ENCODE results near the gene GPATCH8. TPM values are rescaled to one million over a fixed set of nuclear protein-coding genes. Genes with fewer than 3 reads are reported as not detected.

The GPATCH8 gene
- total and polyA plus RNA-seq, 9 of the 15 experiments (the other 6 are each of a cell fraction or from before 2014, with no cell fraction given) = 10.6 to 29.6 (median 13.2) TPM

DNA sequence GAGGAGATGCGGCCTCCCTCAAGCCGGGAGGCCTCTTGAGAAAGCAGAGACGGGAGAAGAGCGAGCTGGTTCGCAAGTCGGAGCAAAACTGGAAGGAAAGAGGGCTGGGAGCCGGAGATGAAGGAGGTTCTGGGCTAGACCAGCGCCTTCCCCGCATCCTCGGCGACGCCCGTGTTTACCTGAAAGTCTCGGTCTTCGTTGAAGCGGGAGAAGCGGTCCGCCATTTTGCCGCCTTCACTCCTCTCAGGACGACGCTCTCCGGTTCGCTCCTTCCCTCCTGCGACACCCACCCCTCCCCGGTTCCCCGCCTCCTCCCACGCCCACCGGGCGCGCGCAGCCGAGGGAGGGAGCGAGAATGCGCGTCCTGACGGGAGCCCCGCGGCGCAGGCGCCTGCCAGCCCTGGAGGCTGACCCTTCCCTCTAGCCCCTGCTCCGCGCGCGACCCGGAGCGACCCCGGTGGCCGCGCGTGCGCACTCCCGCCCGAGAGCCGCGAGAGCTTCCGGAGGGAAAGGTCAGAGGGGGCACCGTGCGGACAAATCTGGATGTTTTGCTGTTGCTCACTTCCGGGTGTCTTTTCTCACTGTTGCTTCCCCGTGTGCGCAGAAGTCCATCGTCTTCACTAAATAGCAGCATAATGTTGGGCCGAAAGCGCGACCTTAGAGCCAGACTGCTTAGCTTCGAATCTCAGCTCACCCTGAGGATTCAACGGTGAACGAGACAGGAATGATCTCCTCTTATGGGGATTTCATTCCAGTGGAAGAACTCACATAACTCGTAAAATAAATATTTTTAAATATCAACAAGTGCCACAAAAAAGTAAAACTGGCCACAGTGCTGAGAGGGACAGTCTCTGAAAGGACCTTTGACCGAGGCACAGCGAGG is at the start of gene GPATCH8 (continued):
- TF ChIP-seq PHF21A (IDR thresholded peaks at IDR 0.05; ENCODE audit: borderline replicate concordance, low read depth) (peak; percentile 43; the same call in 1 of the 2 replicates), RB1 (IDR thresholded peaks at IDR 0.05; ENCODE audit: low read depth) (peak; percentile 79; the same call in 1 of the 2 replicates), KDM4B (IDR thresholded peaks at IDR 0.05; ENCODE audit: borderline replicate concordance in 2 of 2, low read depth in 1 of 2) (0 out of 4 replicates have a peak, but pooled peaks of 1 of the 2 experiments have one; percentile 76), SP2 (IDR thresholded peaks at IDR 0.05; ENCODE audit: extremely low read depth, low read depth, low read length, poor library complexity, severe bottlenecking) (peak; percentile 4), LCOR (CRISPR knock-in tag; IDR thresholded peaks at IDR 0.05) (peak; percentile 85), RBM14 (IDR thresholded peaks at IDR 0.05; ENCODE audit: borderline replicate concordance, insufficient read depth, low read depth, low read length) (no peak), SAFB (IDR thresholded peaks at IDR 0.05; ENCODE audit: borderline replicate concordance, low read depth, low read length) (no peak), TAF1 (IDR thresholded peaks at IDR 0.05; ENCODE audit: control insufficient read depth, extremely low read depth, insufficient read depth, low read length, severe bottlenecking) (peak; percentile 80), TRIM28 (IDR thresholded peaks at IDR 0.05) (no peak), HNRNPK (IDR thresholded peaks at IDR 0.05; ENCODE audit: low read depth, low read length, poor library complexity, severe bottlenecking) (peak; percentile 53), RBM22 (IDR thresholded peaks at IDR 0.05; ENCODE audit: low read depth, low read length, poor library complexity, severe bottlenecking) (no peak), TAF15 (IDR thresholded peaks at IDR 0.05; ENCODE audit: low read depth, low read length) (no peak), ZNF274 (IDR thresholded peaks at IDR 0.05; ENCODE audit: borderline replicate concordance, low read depth, low read length) (no peak; the same call in 1 of the 2 replicates), HIVEP1 (CRISPR knock-in tag; IDR thresholded peaks at IDR 0.05) (0 out of 2 replicates have a peak, but pooled peaks have one; percentile 39), ZNF707 (CRISPR knock-in tag; conservative IDR thresholded peaks at IDR 0.05) (peak; percentile 59), MYNN (IDR thresholded peaks at IDR 0.05) (no peak), MYNN (CRISPR knock-in tag; IDR thresholded peaks at IDR 0.05) (no peak), RBFOX2 (IDR thresholded peaks at IDR 0.05; ENCODE audit: low read depth, low read length) (peak; percentile 92), ZNF212 (CRISPR knock-in tag; IDR thresholded peaks at IDR 0.05) (0 out of 2 replicates have a peak, but pooled peaks have one; percentile 15), XRCC5 (IDR thresholded peaks at IDR 0.05; ENCODE audit: low read depth, low read length) (peak; percentile 18; the same call in 1 of the 2 replicates)
- TF ChIP-seq, protein P1, sequence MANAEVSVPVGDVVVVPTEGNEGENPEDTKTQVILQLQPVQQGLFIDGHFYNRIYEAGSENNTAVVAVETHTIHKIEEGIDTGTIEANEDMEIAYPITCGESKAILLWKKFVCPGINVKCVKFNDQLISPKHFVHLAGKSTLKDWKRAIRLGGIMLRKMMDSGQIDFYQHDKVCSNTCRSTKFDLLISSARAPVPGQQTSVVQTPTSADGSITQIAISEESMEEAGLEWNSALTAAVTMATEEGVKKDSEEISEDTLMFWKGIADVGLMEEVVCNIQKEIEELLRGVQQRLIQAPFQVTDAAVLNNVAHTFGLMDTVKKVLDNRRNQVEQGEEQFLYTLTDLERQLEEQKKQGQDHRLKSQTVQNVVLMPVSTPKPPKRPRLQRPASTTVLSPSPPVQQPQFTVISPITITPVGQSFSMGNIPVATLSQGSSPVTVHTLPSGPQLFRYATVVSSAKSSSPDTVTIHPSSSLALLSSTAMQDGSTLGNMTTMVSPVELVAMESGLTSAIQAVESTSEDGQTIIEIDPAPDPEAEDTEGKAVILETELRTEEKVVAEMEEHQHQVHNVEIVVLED (CRISPR knock-in tag; IDR thresholded peaks at IDR 0.05) = peak; percentile 51
- TF ChIP-seq, protein P2, sequence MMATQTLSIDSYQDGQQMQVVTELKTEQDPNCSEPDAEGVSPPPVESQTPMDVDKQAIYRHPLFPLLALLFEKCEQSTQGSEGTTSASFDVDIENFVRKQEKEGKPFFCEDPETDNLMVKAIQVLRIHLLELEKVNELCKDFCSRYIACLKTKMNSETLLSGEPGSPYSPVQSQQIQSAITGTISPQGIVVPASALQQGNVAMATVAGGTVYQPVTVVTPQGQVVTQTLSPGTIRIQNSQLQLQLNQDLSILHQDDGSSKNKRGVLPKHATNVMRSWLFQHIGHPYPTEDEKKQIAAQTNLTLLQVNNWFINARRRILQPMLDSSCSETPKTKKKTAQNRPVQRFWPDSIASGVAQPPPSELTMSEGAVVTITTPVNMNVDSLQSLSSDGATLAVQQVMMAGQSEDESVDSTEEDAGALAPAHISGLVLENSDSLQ (IDR thresholded peaks at IDR 0.05) = no peak
- TF ChIP-seq, protein P3, sequence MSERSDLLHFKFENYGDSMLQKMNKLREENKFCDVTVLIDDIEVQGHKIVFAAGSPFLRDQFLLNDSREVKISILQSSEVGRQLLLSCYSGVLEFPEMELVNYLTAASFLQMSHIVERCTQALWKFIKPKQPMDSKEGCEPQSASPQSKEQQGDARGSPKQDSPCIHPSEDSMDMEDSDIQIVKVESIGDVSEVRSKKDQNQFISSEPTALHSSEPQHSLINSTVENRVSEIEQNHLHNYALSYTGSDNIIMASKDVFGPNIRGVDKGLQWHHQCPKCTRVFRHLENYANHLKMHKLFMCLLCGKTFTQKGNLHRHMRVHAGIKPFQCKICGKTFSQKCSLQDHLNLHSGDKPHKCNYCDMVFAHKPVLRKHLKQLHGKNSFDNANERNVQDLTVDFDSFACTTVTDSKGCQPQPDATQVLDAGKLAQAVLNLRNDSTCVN (CRISPR knock-in tag; IDR thresholded peaks at IDR 0.05) = 0 out of 2 replicates have a peak, but pooled peaks have one; percentile 69

Data from K562 (cell line).